ENCODE results near the gene POP5.
"Not testable (repeated sequence)": the region's sequence is repeated elsewhere in the genome, so short reads cannot be mapped to it uniquely, and the experiment has no call there.

The POP5 gene

DNA sequence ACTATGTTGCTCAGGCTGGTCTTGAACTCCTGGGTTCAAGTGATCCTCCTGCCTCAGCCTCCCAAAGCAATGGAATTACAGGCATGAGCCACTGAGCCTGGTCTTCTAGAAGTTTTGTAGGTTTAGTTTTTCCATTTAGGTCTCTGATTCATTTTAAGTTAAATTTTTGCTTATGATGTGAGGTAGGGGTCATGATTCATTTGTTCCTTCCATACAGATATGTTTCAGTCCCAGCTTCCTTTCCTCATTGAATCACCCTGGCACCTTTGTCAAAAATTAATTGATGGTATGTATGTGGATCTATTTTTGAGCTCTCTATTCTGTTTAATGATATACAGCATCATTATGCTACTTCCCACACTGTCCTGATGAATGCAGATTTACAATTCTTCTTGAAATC, 33.6 kb upstream of the POP5 start:
- H3K36me3 ChIP-seq (ENCODE audit: insufficient read depth, low read length), result no peaks in the 10 kb centered on the region
- TF ChIP-seq, protein P1, sequence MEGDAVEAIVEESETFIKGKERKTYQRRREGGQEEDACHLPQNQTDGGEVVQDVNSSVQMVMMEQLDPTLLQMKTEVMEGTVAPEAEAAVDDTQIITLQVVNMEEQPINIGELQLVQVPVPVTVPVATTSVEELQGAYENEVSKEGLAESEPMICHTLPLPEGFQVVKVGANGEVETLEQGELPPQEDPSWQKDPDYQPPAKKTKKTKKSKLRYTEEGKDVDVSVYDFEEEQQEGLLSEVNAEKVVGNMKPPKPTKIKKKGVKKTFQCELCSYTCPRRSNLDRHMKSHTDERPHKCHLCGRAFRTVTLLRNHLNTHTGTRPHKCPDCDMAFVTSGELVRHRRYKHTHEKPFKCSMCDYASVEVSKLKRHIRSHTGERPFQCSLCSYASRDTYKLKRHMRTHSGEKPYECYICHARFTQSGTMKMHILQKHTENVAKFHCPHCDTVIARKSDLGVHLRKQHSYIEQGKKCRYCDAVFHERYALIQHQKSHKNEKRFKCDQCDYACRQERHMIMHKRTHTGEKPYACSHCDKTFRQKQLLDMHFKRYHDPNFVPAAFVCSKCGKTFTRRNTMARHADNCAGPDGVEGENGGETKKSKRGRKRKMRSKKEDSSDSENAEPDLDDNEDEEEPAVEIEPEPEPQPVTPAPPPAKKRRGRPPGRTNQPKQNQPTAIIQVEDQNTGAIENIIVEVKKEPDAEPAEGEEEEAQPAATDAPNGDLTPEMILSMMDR (IDR thresholded peaks at IDR 0.05; ENCODE audit: low read length), result no peak
- no peak for TF ChIP-seq EZH2 (IDR thresholded peaks at IDR 0.05; ENCODE audit: borderline replicate concordance, low read length)
- no peaks in the 10 kb centered on the region for H3F3A ChIP-seq (ENCODE audit: insufficient read depth, low read length)
- H3K4me2 ChIP-seq (ENCODE audit: low read length), result no peak overlapping the region
- no peak overlapping the region for H3K4me3 ChIP-seq (ENCODE audit: low read depth, low read length, poor library complexity, severe bottlenecking)
- H3K9ac ChIP-seq (ENCODE audit: low read length), result no peak overlapping the region
- no peaks in the 10 kb centered on the region for H3K4me1 ChIP-seq (ENCODE audit: insufficient read depth, low read length, severe bottlenecking)
- H3K79me2 ChIP-seq (ENCODE audit: insufficient read depth, low read length), result no peaks in the 10 kb centered on the region
- no peaks in the 10 kb centered on the region for H3K9me2 ChIP-seq (ENCODE audit: low read depth, low read length)
- H3K9me3 ChIP-seq (ENCODE audit: low read length), result no peaks in the 10 kb centered on the region
- H4K20me1 ChIP-seq (ENCODE audit: insufficient read depth, low read length), result no peaks in the 10 kb centered on the region
- no peak overlapping the region for H3K27ac ChIP-seq (ENCODE audit: low read depth, low read length, poor library complexity, severe bottlenecking)
- H3K27me3 ChIP-seq (ENCODE audit: insufficient read depth, low read length), result peaks cover 5% of the 10 kb centered on the region; the same call in 1 of the 2 replicates
- H2AFZ ChIP-seq (ENCODE audit: low read length), result no peak overlapping the region

DNA sequence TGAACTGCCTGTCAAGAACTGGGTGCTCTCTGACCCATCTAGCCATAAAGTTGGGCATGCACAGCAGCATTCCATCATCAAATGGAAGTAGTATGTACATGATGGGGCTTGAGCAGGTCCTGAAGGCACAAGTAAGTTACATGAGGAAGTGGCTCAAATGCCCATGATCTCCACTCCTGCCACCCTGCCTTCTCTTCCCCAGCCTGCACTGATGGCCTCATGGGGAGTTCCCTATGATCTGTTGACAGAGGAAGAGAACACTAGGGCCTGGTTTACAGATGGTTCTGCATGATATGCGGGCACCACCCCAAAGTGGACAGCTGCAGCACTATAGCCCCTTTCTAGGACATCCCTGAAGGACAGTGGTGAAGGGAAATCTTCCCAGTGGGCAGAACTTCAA, 30.3 kb upstream of the POP5 start:
- not testable (repeated sequence) for H3K4me3 ChIP-seq (ENCODE audit: low read depth, low read length, poor library complexity, severe bottlenecking); H3K79me2 ChIP-seq (ENCODE audit: insufficient read depth, low read length); H3K4me2 ChIP-seq (ENCODE audit: low read length); H3K27ac ChIP-seq (ENCODE audit: low read depth, low read length, poor library complexity, severe bottlenecking); H3K9ac ChIP-seq (ENCODE audit: low read length); H3K4me1 ChIP-seq (ENCODE audit: insufficient read depth, low read length, severe bottlenecking); H3K36me3 ChIP-seq (ENCODE audit: insufficient read depth, low read length); H2AFZ ChIP-seq (ENCODE audit: low read length); H3K9me2 ChIP-seq (ENCODE audit: low read depth, low read length); H3F3A ChIP-seq (ENCODE audit: insufficient read depth, low read length); H3K27me3 ChIP-seq (ENCODE audit: insufficient read depth, low read length); H3K9me3 ChIP-seq (ENCODE audit: low read length); H4K20me1 ChIP-seq (ENCODE audit: insufficient read depth, low read length)

DNA sequence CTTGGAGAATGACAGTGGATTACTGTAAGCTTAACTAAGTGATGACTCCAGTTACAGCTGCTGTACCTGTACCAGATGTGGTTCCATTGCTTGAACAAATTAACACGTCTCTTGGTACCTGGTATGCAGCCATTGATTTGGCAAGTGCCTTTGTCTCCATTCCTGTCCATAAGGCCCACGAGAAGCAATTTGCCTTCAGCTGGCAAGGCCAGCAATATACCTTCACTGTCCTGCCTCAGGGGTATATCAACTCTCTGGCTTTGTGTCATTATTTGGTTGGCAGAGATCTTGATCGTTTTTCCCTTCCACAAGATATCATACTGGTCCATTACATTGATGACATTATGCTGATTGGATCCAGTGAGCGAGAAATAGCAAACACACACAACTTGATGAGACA, 29.4 kb upstream of the POP5 start:
- Histone ChIP-seq H3K27ac (ENCODE audit: low read depth, low read length, poor library complexity, severe bottlenecking) (no peak overlapping the region), H3K36me3 (ENCODE audit: insufficient read depth, low read length) (no peaks in the 10 kb centered on the region), H3K4me3 (ENCODE audit: low read depth, low read length, poor library complexity, severe bottlenecking) (no peak overlapping the region), H3F3A (ENCODE audit: insufficient read depth, low read length) (no peaks in the 10 kb centered on the region), H3K79me2 (ENCODE audit: insufficient read depth, low read length) (no peaks in the 10 kb centered on the region), H3K9me3 (ENCODE audit: low read length) (no peaks in the 10 kb centered on the region), H3K9me2 (ENCODE audit: low read depth, low read length) (no peaks in the 10 kb centered on the region), H3K27me3 (ENCODE audit: insufficient read depth, low read length) (no peaks in the 10 kb centered on the region), H4K20me1 (ENCODE audit: insufficient read depth, low read length) (no peaks in the 10 kb centered on the region), H3K9ac (ENCODE audit: low read length) (no peak overlapping the region), H3K4me2 (ENCODE audit: low read length) (no peak overlapping the region), H3K4me1 (ENCODE audit: insufficient read depth, low read length, severe bottlenecking) (no peaks in the 10 kb centered on the region), H2AFZ (ENCODE audit: low read length) (no peak overlapping the region)
- TF ChIP-seq, protein P1 (IDR thresholded peaks at IDR 0.05; ENCODE audit: low read length), result no peak
- no peak for TF ChIP-seq EZH2 (IDR thresholded peaks at IDR 0.05; ENCODE audit: borderline replicate concordance, low read length)

DNA sequence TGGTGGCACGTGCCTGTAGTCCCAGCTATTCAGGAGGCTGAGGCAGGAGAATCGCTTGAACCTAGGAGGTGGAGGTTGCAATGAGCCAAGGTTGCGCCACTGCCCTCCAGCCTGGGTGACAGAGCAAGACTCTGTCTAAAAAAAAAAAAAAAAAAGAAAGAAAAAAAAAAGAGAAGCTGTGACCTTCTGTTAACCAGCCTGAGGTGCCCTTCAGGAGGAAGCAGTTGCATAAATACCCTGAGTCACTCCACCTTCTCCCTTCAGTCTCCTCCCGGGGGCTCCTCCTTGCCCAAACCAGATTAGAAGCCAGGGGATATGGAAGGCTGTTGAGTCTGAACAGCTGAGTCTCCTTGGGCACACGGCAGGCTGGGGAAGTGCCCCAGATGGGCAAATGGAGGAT, 21.2 kb upstream of the POP5 start:
- H3K36me3 ChIP-seq (ENCODE audit: insufficient read depth, low read length); H3K27me3 ChIP-seq (ENCODE audit: insufficient read depth, low read length); H3K4me1 ChIP-seq (ENCODE audit: insufficient read depth, low read length, severe bottlenecking); H2AFZ ChIP-seq (ENCODE audit: low read length); H3K9me2 ChIP-seq (ENCODE audit: low read depth, low read length); H3K9me3 ChIP-seq (ENCODE audit: low read length); H3K4me3 ChIP-seq (ENCODE audit: low read depth, low read length, poor library complexity, severe bottlenecking); H3K9ac ChIP-seq (ENCODE audit: low read length); H3K79me2 ChIP-seq (ENCODE audit: insufficient read depth, low read length); H4K20me1 ChIP-seq (ENCODE audit: insufficient read depth, low read length); H3K4me2 ChIP-seq (ENCODE audit: low read length); H3K27ac ChIP-seq (ENCODE audit: low read depth, low read length, poor library complexity, severe bottlenecking); H3F3A ChIP-seq (ENCODE audit: insufficient read depth, low read length): not testable (repeated sequence)
